ENCODE measurements around the gene RNH1. TPM values are rescaled to one million over a fixed set of nuclear protein-coding genes. Genes with fewer than 3 reads are reported as not detected.

Gene RNH1
- total RNA-seq, 1 experiment from 2014 or later: 59.4 TPM

DNA sequence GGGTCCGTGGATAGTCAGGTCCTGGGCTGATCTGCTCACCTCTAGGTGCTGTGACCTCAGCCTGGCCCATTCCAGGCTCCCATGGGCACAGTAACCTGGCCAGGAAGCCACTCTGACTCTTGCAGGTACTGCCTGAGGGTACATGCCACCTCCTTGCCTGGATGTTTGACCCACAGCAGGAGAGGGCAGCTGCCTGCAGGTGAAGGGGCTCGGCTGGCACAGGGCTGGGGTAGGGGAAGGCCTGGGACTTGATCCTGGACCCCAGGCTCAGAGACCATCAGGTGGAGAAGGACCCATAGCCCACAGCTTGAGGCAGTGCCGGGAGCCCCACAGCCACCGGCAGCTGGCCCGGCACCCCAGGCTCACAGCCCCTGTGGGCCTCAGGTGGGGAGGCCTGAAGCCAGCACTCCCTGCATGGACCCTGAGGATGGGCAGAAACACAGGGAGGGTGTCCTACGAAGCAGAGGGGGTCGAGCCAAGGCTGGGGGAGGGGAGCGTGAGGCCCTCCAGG, 33.0 kb upstream of the RNH1 start:
- Histone ChIP-seq H3K4me1 (ENCODE audit: low read length) (peaks cover 23% of the 10 kb centered on the region), H3K36me3 (ENCODE audit: insufficient read depth, low read length) (no peaks in the 10 kb centered on the region), H3K4me2 (ENCODE audit: low read depth, low read length, poor library complexity, severe bottlenecking) (no peak overlapping the region), H4K20me1 (ENCODE audit: insufficient read depth, low read depth, low read length) (no peaks in the 10 kb centered on the region), H3K27ac (ENCODE audit: low read length) (no peak overlapping the region), H3K9me2 (replicated peaks; ENCODE audit: insufficient read depth, low read length) (no peaks in the 10 kb centered on the region), H3K27me3 (ENCODE audit: low read length) (no peaks in the 10 kb centered on the region), H3K79me2 (ENCODE audit: low read length) (no peaks in the 10 kb centered on the region), H3K4me3 (ENCODE audit: low read length) (no peak overlapping the region), H3K9ac (ENCODE audit: low read length) (no peak overlapping the region), H3K9me3 (ENCODE audit: low read length) (no peaks in the 10 kb centered on the region), H2AFZ (ENCODE audit: low read length) (no peak overlapping the region)
- DNase-seq: no peak

- Histone ChIP-seq H3K9me3 (ENCODE audit: low read length) (no peaks in the 10 kb centered on the region), H3K79me2 (ENCODE audit: low read length) (peaks cover 7% of the 10 kb centered on the region; the same call in 1 of the 2 replicates), H3K4me1 (ENCODE audit: low read length) (peaks cover 31% of the 10 kb centered on the region), H3K27ac (ENCODE audit: low read length) (no peak overlapping the region), H3K4me2 (ENCODE audit: low read depth, low read length, poor library complexity, severe bottlenecking) (peak overlapping the region; percentile 94), H4K20me1 (ENCODE audit: insufficient read depth, low read depth, low read length) (peaks cover 12% of the 10 kb centered on the region), H3K4me3 (ENCODE audit: low read length) (peak overlapping the region; percentile 77; the same call in 1 of the 2 replicates), H3K27me3 (ENCODE audit: low read length) (no peaks in the 10 kb centered on the region), H2AFZ (ENCODE audit: low read length) (no peak overlapping the region), H3K9ac (ENCODE audit: low read length) (peak overlapping the region; percentile 74; the same call in 1 of the 2 replicates), H3K9me2 (replicated peaks; ENCODE audit: insufficient read depth, low read length) (no peaks in the 10 kb centered on the region), H3K36me3 (ENCODE audit: insufficient read depth, low read length) (no peaks in the 10 kb centered on the region)
- DNase-seq: no peak
These were observed 31.5 kb upstream of the RNH1 start for GRCh38 chr11:538431-539051.

- Histone ChIP-seq H3K9me3 (ENCODE audit: low read length) (no peaks in the 10 kb centered on the region), H3K9ac (ENCODE audit: low read length) (peak overlapping the region; percentile 74), H3K27ac (ENCODE audit: low read length) (0 out of 2 replicates have a peak overlapping the region, but pooled peaks have one; percentile 3), H3K9me2 (replicated peaks; ENCODE audit: insufficient read depth, low read length) (no peaks in the 10 kb centered on the region), H3K79me2 (ENCODE audit: low read length) (peaks cover 7% of the 10 kb centered on the region; the same call in 1 of the 2 replicates), H2AFZ (ENCODE audit: low read length) (peak overlapping the region; percentile 78; the same call in 1 of the 2 replicates), H3K27me3 (ENCODE audit: low read length) (no peaks in the 10 kb centered on the region), H3K4me2 (ENCODE audit: low read depth, low read length, poor library complexity, severe bottlenecking) (peak overlapping the region; percentile 94), H3K36me3 (ENCODE audit: insufficient read depth, low read length) (no peaks in the 10 kb centered on the region; the same call in 1 of the 2 replicates), H3K4me1 (ENCODE audit: low read length) (peaks cover 31% of the 10 kb centered on the region), H4K20me1 (ENCODE audit: insufficient read depth, low read depth, low read length) (peaks cover 15% of the 10 kb centered on the region), H3K4me3 (ENCODE audit: low read length) (peak overlapping the region; percentile 77)
- DNase-seq: peak; percentile 45
These were observed 30.8 kb upstream of the RNH1 start for GRCh38 chr11:537622-538430.

DNA sequence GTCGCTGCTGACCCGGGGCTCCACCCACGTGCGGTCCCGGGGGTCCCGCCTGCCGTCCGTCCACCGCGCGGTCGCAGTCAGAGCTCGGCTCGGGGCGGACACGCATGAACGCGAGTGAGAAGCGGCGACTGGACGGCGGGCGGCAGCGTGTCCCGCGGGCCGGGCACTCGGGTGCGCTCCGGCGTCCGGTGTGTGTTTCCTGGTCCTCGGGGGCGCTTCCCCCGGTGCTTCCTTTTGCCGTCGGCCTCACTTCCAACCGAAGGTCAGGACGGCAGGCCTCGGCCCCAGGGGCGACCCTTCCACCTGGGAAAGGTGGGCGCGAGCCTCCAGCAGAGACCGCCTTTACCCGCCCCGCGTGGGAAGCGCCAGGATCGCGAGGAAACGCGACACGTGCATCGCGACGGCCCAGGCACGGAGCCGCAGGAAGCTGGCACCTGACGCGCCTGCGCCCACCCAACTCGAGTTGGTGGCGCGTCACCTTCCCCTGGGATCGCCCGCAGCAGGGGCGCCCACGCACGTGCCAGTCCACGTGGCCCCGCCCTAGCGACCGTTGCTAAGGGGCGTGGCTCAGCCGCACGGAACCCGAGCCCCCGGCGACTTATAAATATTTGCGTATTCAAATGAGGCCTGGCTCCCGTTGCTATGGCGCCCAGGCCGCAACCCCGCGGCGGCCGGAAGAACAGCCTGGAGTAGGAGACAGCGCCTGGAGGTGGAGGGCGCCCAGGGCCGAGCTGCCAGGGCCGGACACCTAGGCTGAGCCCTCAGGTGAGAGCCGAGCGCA, 30.0 kb upstream of the RNH1 start, which contains the start of gene LRRC56:
TSS of gene LRRC56 (plus strand) at position 687 of the 781 bp plus-strand sequence. CDS start 3,158 bp downstream, outside the sequence.
- peak within 1 kb of the TSS; percentile 82 for H3K9ac ChIP-seq (ENCODE audit: low read length)
- no peaks in the 10 kb centered on the region; the same call in 1 of the 2 replicates for H3K36me3 ChIP-seq (ENCODE audit: insufficient read depth, low read length)

DNA sequence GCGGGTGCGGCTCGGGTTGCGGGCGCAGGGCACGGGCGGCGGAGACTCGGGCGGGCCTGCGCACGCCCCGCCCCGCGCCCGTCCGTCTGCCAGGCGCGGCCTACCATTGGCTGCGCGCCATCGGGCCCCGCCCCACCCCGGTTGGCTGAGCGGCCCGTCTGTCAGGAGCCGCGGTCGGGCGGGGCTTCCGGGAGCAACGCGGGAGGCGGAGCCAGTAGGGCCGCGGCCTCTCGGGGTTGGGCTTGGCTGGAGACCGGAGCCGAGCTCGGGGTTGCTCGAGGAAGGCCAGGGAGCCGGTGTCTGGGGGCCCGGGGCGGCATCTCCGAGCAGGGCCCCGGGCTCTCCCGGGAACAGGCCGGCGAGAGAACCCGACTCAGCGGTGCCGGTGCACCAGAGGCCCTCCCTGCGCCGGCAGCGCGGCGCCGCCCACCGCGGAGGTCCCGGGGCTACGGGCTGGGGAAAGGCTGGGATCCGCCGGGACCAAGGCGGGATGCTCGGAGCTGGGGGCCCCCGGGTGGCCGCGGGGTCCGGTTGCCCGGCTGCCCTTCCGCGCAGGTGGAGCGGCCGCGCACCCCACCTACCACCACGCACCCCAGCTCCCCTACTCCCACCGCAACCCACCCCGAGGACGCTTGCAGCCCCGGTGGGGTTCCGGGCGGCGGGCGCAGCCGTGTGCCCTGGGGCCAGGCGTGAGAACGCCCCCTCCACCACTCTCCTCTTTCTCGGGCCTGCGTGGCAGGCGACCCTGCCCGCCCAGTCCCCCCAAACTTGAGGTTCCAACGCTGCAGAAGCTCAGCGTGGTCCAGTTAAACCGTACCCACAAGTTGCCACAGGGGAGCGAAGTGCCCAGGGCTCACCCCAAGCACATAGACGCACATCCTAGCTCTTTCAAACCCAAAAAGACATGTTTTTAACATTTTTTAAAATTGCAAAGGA, 28.7 kb upstream of the RNH1 start, which contains the start of gene HRAS:
TSS of gene HRAS (minus strand) at position 58 of the 936 bp plus-strand sequence.
- H3K4me2 ChIP-seq (ENCODE audit: low read depth, low read length, poor library complexity, severe bottlenecking): peak within 1 kb of the TSS; percentile 99
- peaks cover 15% of the 10 kb centered on the region for H4K20me1 ChIP-seq (ENCODE audit: insufficient read depth, low read depth, low read length)
- no peaks in the 10 kb centered on the region for H3K9me3 ChIP-seq (ENCODE audit: low read length)
- no peaks in the 10 kb centered on the region; the same call in 1 of the 2 replicates for H3K36me3 ChIP-seq (ENCODE audit: insufficient read depth, low read length)
- H3K4me3 ChIP-seq (ENCODE audit: low read length): peak within 1 kb of the TSS; percentile 99
- DNase-seq: peak; percentile 98
- peak within 1 kb of the TSS; percentile 95 for H3K9ac ChIP-seq (ENCODE audit: low read length)
- H3K27ac ChIP-seq (ENCODE audit: low read length): peak within 1 kb of the TSS; percentile 78
- peak within 1 kb of the TSS; percentile 56; the same call in 1 of the 2 replicates for H2AFZ ChIP-seq (ENCODE audit: low read length)
- no peaks in the 10 kb centered on the region for H3K9me2 ChIP-seq (replicated peaks; ENCODE audit: insufficient read depth, low read length)
- no peaks in the 10 kb centered on the region for H3K27me3 ChIP-seq (ENCODE audit: low read length)
- peaks cover 35% of the 10 kb centered on the region for H3K4me1 ChIP-seq (ENCODE audit: low read length)
- peaks cover 7% of the 10 kb centered on the region; the same call in 1 of the 2 replicates for H3K79me2 ChIP-seq (ENCODE audit: low read length)

More for the DNA sequence above, 30.0 kb upstream of the RNH1 start, which contains the start of gene LRRC56:
- Histone ChIP-seq H3K79me2 (ENCODE audit: low read length) (peaks cover 7% of the 10 kb centered on the region; the same call in 1 of the 2 replicates), H3K9me3 (ENCODE audit: low read length) (no peaks in the 10 kb centered on the region), H3K27ac (ENCODE audit: low read length) (peak within 1 kb of the TSS; percentile 78), H3K4me2 (ENCODE audit: low read depth, low read length, poor library complexity, severe bottlenecking) (peak within 1 kb of the TSS; percentile 94), H3K4me3 (ENCODE audit: low read length) (peak within 1 kb of the TSS; percentile 77), H4K20me1 (ENCODE audit: insufficient read depth, low read depth, low read length) (peaks cover 15% of the 10 kb centered on the region), H3K4me1 (ENCODE audit: low read length) (peaks cover 31% of the 10 kb centered on the region), H3K27me3 (ENCODE audit: low read length) (no peaks in the 10 kb centered on the region), H2AFZ (ENCODE audit: low read length) (peak within 1 kb of the TSS; percentile 78; the same call in 1 of the 2 replicates), H3K9me2 (replicated peaks; ENCODE audit: insufficient read depth, low read length) (no peaks in the 10 kb centered on the region)
- peak; percentile 99 for DNase-seq

GRCh38 chr11:535210-535518, 28.1 kb upstream of the RNH1 start:
- DNase-seq: no peak
- H3K27me3 ChIP-seq (ENCODE audit: low read length): no peaks in the 10 kb centered on the region
- H3K9me2 ChIP-seq (replicated peaks; ENCODE audit: insufficient read depth, low read length): no peaks in the 10 kb centered on the region
- peaks cover 7% of the 10 kb centered on the region; the same call in 1 of the 2 replicates for H3K79me2 ChIP-seq (ENCODE audit: low read length)
- H3K4me3 ChIP-seq (ENCODE audit: low read length): peak overlapping the region; percentile 99
- peak overlapping the region; percentile 99 for H3K4me2 ChIP-seq (ENCODE audit: low read depth, low read length, poor library complexity, severe bottlenecking)
- no peaks in the 10 kb centered on the region; the same call in 1 of the 2 replicates for H3K36me3 ChIP-seq (ENCODE audit: insufficient read depth, low read length)
- no peak overlapping the region for H2AFZ ChIP-seq (ENCODE audit: low read length)
- H3K9ac ChIP-seq (ENCODE audit: low read length): peak overlapping the region; percentile 95
- H3K27ac ChIP-seq (ENCODE audit: low read length): no peak overlapping the region
- H3K4me1 ChIP-seq (ENCODE audit: low read length): peaks cover 35% of the 10 kb centered on the region
- peaks cover 15% of the 10 kb centered on the region for H4K20me1 ChIP-seq (ENCODE audit: insufficient read depth, low read depth, low read length)
- H3K9me3 ChIP-seq (ENCODE audit: low read length): no peaks in the 10 kb centered on the region

Measured in Karpas-422 (cell line).